Measurements from ENCODE around the gene PRAMEF20.

The PRAMEF20 gene

GRCh38 chr1:13456904-13457532, 46.8 kb downstream of the PRAMEF20 start:
- Histone ChIP-seq H3K9ac (no peak overlapping the region), H3K4me3 (no peak overlapping the region), H3K4me2 (no peak overlapping the region), H3K27ac (no peak overlapping the region), H3K9me3 (replicated peaks in 1 of 11) (no peaks in the 10 kb centered on the region), H3K27me3 (no peaks in the 10 kb centered on the region), H4K20me1 (no peaks in the 10 kb centered on the region), H3K4me1 (no peaks in the 10 kb centered on the region; a peak in 2 of 20 replicates), H3K36me3 (no peaks in the 10 kb centered on the region)
- TF ChIP-seq Cebpa-rat (IDR thresholded peaks at IDR 0.05): no peak

GRCh38 chr1:13461977-13462376, 51.7 kb downstream of the PRAMEF20 start:
- TF ChIP-seq Cebpa-rat (IDR thresholded peaks at IDR 0.05): no peak
- Histone ChIP-seq H3K36me3 (no peaks in the 10 kb centered on the region), H4K20me1 (no peaks in the 10 kb centered on the region), H3K27me3 (no peaks in the 10 kb centered on the region), H3K9me3 (replicated peaks in 1 of 11) (no peaks in the 10 kb centered on the region), H3K4me3 (no peak overlapping the region), H3K27ac (no peak overlapping the region), H3K4me1 (no peaks in the 10 kb centered on the region), H3K9ac (no peak overlapping the region), H3K4me2 (no peak overlapping the region)

- Histone ChIP-seq H3K4me2 (no peak overlapping the region), H3K4me3 (no peak overlapping the region), H3K27me3 (no peaks in the 10 kb centered on the region), H3K9ac (no peak overlapping the region), H3K4me1 (no peaks in the 10 kb centered on the region), H3K9me3 (replicated peaks in 1 of 11) (no peaks in the 10 kb centered on the region), H3K27ac (no peak overlapping the region), H3K36me3 (no peaks in the 10 kb centered on the region), H4K20me1 (no peaks in the 10 kb centered on the region)
- TF ChIP-seq Cebpa-rat (IDR thresholded peaks at IDR 0.05): no peak
Measured at GRCh38 chr1:13462682-13463081, 52.4 kb downstream of the PRAMEF20 start.

GRCh38 chr1:13465515-13465914, 55.3 kb downstream of the PRAMEF20 start:
- H3K9me3 ChIP-seq (replicated peaks in 1 of 11): no peaks in the 10 kb centered on the region
- H3K4me3 ChIP-seq: no peak overlapping the region
- no peaks in the 10 kb centered on the region for H3K36me3 ChIP-seq
- H3K4me2 ChIP-seq: no peak overlapping the region
- H3K27ac ChIP-seq: no peak overlapping the region
- no peaks in the 10 kb centered on the region for H3K27me3 ChIP-seq
- H4K20me1 ChIP-seq: no peaks in the 10 kb centered on the region
- H3K9ac ChIP-seq: no peak overlapping the region
- TF ChIP-seq Cebpa-rat (IDR thresholded peaks at IDR 0.05): no peak
- peaks cover 0 to 6% (median 5%) of the 10 kb centered on the region in 10 experiments; a peak in 9 of 20 replicates for H3K4me1 ChIP-seq

- Histone ChIP-seq H3K27me3 (no peaks in the 10 kb centered on the region), H3K27ac (0 out of 22 replicates have a peak overlapping the region, but pooled peaks of 2 of the 11 experiments have one; percentile 15 to 28), H3K4me3 (no peak overlapping the region), H3K4me2 (peak overlapping the region in 5 of 11 experiments; percentile 6 to 38 (median 18); a peak in 7 of 22 replicates), H3K9ac (no peak overlapping the region), H3K4me1 (peaks cover 0 to 6% (median 5%) of the 10 kb centered on the region in 10 experiments; a peak in 9 of 20 replicates), H3K36me3 (no peaks in the 10 kb centered on the region), H3K9me3 (replicated peaks in 1 of 11) (peaks cover 0 to 7% (median 0%) of the 10 kb centered on the region in 11 experiments; a peak in 1 of 22 replicates), H4K20me1 (no peaks in the 10 kb centered on the region)
- TF ChIP-seq Cebpa-rat (IDR thresholded peaks at IDR 0.05): no peak
Measured at GRCh38 chr1:13469343-13469742, 59.1 kb downstream of the PRAMEF20 start.

All from BLaER1 treated with 17β-estradiol and CSF1 and Interleukin-3, amounts not matched to agents 10 nM and 100 nM (cell line).